Lung (tissue), 12 donors: ENCODE data around the gene NCOA3. TPM values are rescaled to one million over a fixed set of nuclear protein-coding genes. Genes with fewer than 3 reads are reported as not detected.

Experiments used
- ATAC-seq: fragments of 200-7000 bp; cut with Tn5 transposase; one replicate; pipeline ENCODE4 v1.9.1; 2020; ENCODE audit warnings: moderate number of reproducible peaks; ENCODE audit not compliant: insufficient read depth, low FRiP score
- DNase-seq, 3 donors: peaks; one replicate each; pipeline ENCODE4 v3.0.0-alpha.2; 2013 to 2017
- H3K27ac ChIP-seq, 2 donors: one replicate each; pipeline ENCODE4 v1.5.1; 2013; ENCODE audit warnings: mild to moderate bottlenecking in 2 of 2, moderate library complexity in 2 of 2, control low read depth in 1 of 2, inconsistent platforms in 1 of 2, low read depth in 1 of 2, low read length in 1 of 2
- H3K27me3 ChIP-seq, 3 donors: one replicate each; pipeline ENCODE4 v1.5.1; 2013; ENCODE audit warnings: low read length in 2 of 3; ENCODE audit not compliant: control insufficient read depth in 3 of 3, insufficient read depth in 3 of 3
- H3K36me3 ChIP-seq, 4 donors: one replicate each; pipeline ENCODE4 v1.5.1; 2013; ENCODE audit warnings: low read length in 4 of 4, mild to moderate bottlenecking in 1 of 4, moderate library complexity in 1 of 4; ENCODE audit not compliant: control insufficient read depth in 4 of 4, insufficient read depth in 4 of 4
- H3K4me1 ChIP-seq, 5 donors: one replicate each; pipeline ENCODE4 v1.5.1; 2013; ENCODE audit warnings: low read length in 5 of 5, mild to moderate bottlenecking in 2 of 5, moderate library complexity in 1 of 5; ENCODE audit not compliant: control insufficient read depth in 5 of 5, insufficient read depth in 5 of 5
- H3K4me3 ChIP-seq: one replicate; pipeline ENCODE4 v1.5.1; 2013; ENCODE audit warnings: mild to moderate bottlenecking, control low read depth, moderate library complexity
- H3K9ac ChIP-seq, 2 donors: one replicate each; pipeline ENCODE4 v1.5.1; 2013; ENCODE audit warnings: low read length in 2 of 2, control low read depth in 1 of 2; ENCODE audit not compliant: insufficient read depth in 1 of 2
- H3K9me3 ChIP-seq, 4 donors: one replicate each; pipeline ENCODE4 v1.5.1; 2013; ENCODE audit warnings: low read length in 3 of 4, mild to moderate bottlenecking in 1 of 4, moderate library complexity in 1 of 4; ENCODE audit not compliant: control insufficient read depth in 4 of 4, insufficient read depth in 3 of 4
- WGBS, 2 donors: extraction: QIAGEN DNeasy Blood & Tissue Kit; methylation state at CpG; one replicate each; pipeline ENCODE4 v1.1.7; 2013; 5-methylcytosine and 5-hydroxymethylcytosine counted together
- polyA plus RNA-seq, 2 donors: library from polyadenylated mRNA; stranded (reverse); fragments of 200-250 nt; gene quantifications; one replicate each; pipeline ENCODE4 v1.2.1, GENCODE V29; 2013
- total RNA-seq, 2 donors: library from RNA; depleted of rRNA in 1 of 2; stranded (reverse); fragments of >200 nt in 1 of 2; gene quantifications; one replicate each; pipeline ENCODE4 v1.2.1, GENCODE V29; 2014 to 2021
- TF ChIP-seq, protein P1 (sequence below): IDR thresholded peaks from 2 replicates; pipeline ENCODE4 v1.5.1; 2012; ENCODE audit warnings: mild to moderate bottlenecking; ENCODE audit errors: control extremely low read depth, extremely low read depth
- donor health status: control.
- donor health status: control.
- donor health status: Bipolar disorder and iron deficiency.
- donor health status: healthy.
- donor health status: DM: yes; HTN: yes; CAD: no.

Gene NCOA3
- total and polyA plus RNA-seq, 4 donors = 5.5 to 69.4 (median 22.6) TPM

GRCh38 chr20:47635256-47635655 lies 133.6 kb downstream of the NCOA3 start:
- TF ChIP-seq, protein P1, sequence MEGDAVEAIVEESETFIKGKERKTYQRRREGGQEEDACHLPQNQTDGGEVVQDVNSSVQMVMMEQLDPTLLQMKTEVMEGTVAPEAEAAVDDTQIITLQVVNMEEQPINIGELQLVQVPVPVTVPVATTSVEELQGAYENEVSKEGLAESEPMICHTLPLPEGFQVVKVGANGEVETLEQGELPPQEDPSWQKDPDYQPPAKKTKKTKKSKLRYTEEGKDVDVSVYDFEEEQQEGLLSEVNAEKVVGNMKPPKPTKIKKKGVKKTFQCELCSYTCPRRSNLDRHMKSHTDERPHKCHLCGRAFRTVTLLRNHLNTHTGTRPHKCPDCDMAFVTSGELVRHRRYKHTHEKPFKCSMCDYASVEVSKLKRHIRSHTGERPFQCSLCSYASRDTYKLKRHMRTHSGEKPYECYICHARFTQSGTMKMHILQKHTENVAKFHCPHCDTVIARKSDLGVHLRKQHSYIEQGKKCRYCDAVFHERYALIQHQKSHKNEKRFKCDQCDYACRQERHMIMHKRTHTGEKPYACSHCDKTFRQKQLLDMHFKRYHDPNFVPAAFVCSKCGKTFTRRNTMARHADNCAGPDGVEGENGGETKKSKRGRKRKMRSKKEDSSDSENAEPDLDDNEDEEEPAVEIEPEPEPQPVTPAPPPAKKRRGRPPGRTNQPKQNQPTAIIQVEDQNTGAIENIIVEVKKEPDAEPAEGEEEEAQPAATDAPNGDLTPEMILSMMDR = no peak
- ATAC-seq = no peak
- Histone ChIP-seq H3K9me3 (no peaks in the 10 kb centered on the region), H3K4me1 (no peaks in the 10 kb centered on the region), H3K27ac (no peak overlapping the region), H3K4me3 (no peak overlapping the region), H3K27me3 (no peaks in the 10 kb centered on the region), H3K36me3 (peaks cover 20 to 48% (median 28%) of the 10 kb centered on the region in 4 donors), H3K9ac (no peak overlapping the region)
- no peak for DNase-seq
- WGBS, 2 donors = 98 to 99% methylated on average over 4 of the region's 4 CpGs

DNA sequence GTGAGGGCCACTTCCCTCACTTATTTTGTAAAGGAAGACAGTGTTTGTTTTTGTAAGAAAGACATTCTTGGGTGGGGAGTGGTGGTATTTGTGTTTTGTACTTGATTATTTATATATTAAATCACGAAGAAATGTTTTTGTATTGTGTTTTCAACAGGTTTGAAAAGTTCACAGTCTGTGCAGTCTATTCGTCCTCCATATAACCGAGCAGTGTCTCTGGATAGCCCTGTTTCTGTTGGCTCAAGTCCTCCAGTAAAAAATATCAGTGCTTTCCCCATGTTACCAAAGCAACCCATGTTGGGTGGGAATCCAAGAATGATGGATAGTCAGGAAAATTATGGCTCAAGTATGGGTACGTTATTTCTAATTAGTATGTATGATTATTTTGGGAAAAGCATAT lies 137.2 kb downstream of the NCOA3 start:
- H3K4me1 ChIP-seq = no peaks in the 10 kb centered on the region
- TF ChIP-seq, protein P1 = no peak
- H3K27ac ChIP-seq = no peak overlapping the region
- 48 to 60% methylated on average over 4 of the region's 4 CpGs for WGBS, 2 donors
- no peaks in the 10 kb centered on the region for H3K27me3 ChIP-seq
- DNase-seq = no peak
- no peak overlapping the region for H3K4me3 ChIP-seq
- no peak overlapping the region for H3K9ac ChIP-seq
- peaks cover 32 to 54% (median 34%) of the 10 kb centered on the region in 4 donors for H3K36me3 ChIP-seq
- ATAC-seq = no peak
- H3K9me3 ChIP-seq = no peaks in the 10 kb centered on the region

- Histone ChIP-seq H3K36me3 (peaks cover 30 to 52% (median 39%) of the 10 kb centered on the region in 4 donors), H3K27me3 (no peaks in the 10 kb centered on the region), H3K9me3 (no peaks in the 10 kb centered on the region), H3K4me3 (no peak overlapping the region), H3K4me1 (no peaks in the 10 kb centered on the region), H3K27ac (no peak overlapping the region), H3K9ac (no peak overlapping the region)
- no peak for DNase-seq
- 96% methylated on average over 4 of the region's 4 CpGs for WGBS, 2 donors
- ATAC-seq = no peak
- TF ChIP-seq, protein P1 = no peak
Observed at GRCh38 chr20:47642118-47642517, 140.4 kb downstream of the NCOA3 start.

DNA sequence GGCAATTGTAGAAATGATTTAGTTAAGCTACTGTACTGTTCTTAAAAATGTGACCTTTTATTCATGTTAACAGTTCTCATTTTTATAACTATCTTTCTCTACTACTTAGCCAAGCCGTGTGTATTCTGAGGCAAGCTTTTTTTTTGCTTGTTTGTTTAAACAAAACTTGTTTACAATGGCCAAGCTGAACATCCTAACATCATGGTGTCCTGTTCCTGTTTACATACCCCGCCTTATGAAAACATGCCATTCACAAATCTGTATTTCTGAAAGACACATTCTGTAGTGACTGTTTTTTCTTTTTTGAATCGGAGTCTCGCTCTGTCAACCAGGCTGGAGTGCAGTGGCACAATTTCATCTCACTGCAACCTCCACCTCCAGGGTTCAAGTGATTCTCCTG lies 140.9 kb downstream of the NCOA3 start:
- peaks cover 31 to 52% (median 40%) of the 10 kb centered on the region in 4 donors for H3K36me3 ChIP-seq
- H3K9me3 ChIP-seq = no peaks in the 10 kb centered on the region
- TF ChIP-seq, protein P1 = no peak
- H3K4me3 ChIP-seq = no peak overlapping the region
- ATAC-seq = no peak
- no peaks in the 10 kb centered on the region for H3K4me1 ChIP-seq
- no peak for DNase-seq
- no peaks in the 10 kb centered on the region for H3K27me3 ChIP-seq
- H3K9ac ChIP-seq = no peak overlapping the region
- WGBS, 2 donors = 77 to 86% methylated on average over 4 of the region's 4 CpGs
- H3K27ac ChIP-seq = no peak overlapping the region
